HG02884 (cell line): ENCODE results near the gene OOSP2.
"Not testable (repeated sequence)": the region's sequence is repeated elsewhere in the genome, so short reads cannot be mapped to it uniquely, and the experiment has no call there.

ENCODE experiments used
- ATAC-seq: cut with Tn5 transposase; IDR thresholded peaks from one replicate; pipeline ENCODE4 v1.9.1; 2021; ENCODE audit warnings: mild to moderate bottlenecking, moderate library complexity; ENCODE audit not compliant: unreplicated experiment

The OOSP2 gene, protein sequence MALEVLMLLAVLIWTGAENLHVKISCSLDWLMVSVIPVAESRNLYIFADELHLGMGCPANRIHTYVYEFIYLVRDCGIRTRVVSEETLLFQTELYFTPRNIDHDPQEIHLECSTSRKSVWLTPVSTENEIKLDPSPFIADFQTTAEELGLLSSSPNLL

GRCh38 chr11:60040109-60040508 is at the start of gene OOSP2:
Gene OOSP2 (plus strand): TSS chr11:60040409. CDS start chr11:60040460, 51 bp downstream.
- ATAC-seq: no peak

- no peak for ATAC-seq
Observed at GRCh38 chr11:59990421-59990820, 49.8 kb upstream of the OOSP2 start.

- no peak for ATAC-seq
Observed at GRCh38 chr11:59992425-59992824, 47.8 kb upstream of the OOSP2 start.

GRCh38 chr11:59997800-59998199 is 42.4 kb upstream of the OOSP2 start:
- ATAC-seq: no peak

- ATAC-seq: no peak
Observed at GRCh38 chr11:59999691-60000090, 40.5 kb upstream of the OOSP2 start.

DNA sequence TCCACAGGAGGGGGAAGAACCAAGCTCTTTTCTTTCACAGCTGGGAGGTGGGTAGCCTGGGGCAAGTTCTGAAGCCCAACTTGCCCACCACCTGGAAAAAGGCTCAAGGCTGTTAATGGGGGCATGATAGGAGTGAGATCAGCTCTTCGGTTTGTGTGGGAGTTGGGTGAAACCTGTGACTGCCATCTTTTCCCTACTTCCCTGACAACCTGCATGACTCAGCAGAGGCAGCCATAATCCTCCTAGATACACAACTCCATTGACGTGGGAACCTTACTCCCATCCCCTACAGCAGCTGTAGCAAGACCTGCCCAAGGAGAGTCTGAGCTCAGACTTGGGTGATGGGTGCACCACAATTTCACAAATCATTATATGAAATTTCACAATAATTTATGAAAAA is 36.5 kb upstream of the OOSP2 start:
- no peak for ATAC-seq

DNA sequence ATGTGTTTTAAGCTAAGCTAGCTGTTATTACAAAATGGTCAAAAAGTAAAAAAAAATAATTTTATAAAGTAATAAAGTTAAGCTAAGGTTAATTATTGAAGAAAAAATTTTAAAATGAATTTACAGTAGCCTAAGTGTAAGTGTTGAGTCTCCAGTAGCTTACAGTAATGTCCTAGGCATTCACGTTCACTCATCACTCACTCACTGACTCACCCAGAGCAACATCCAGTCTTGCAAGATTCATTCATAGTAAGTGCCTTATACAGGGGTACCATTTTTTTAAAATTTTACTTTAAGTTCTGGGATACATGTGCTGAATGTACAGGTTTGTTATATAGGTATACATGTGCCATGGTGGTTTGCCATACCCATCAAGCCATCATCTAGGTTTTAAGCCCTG is 34.8 kb upstream of the OOSP2 start:
- ATAC-seq: no peak

GRCh38 chr11:60016881-60017280 is 23.3 kb upstream of the OOSP2 start, which contains the start of gene OOSP4B:
Gene OOSP4B (plus strand): TSS chr11:60017181.
- no peak for ATAC-seq

- ATAC-seq: no peak
Observed at GRCh38 chr11:60018058-60018457, 22.2 kb upstream of the OOSP2 start.

- ATAC-seq: not testable (repeated sequence)
Observed at GRCh38 chr11:60020376-60020775, 19.8 kb upstream of the OOSP2 start.

GRCh38 chr11:60029015-60029632 is 11.1 kb upstream of the OOSP2 start:
- no peak for ATAC-seq

GRCh38 chr11:60050422-60050821 is 10.2 kb downstream of the OOSP2 start:
- ATAC-seq: not testable (repeated sequence)

GRCh38 chr11:60050839-60051238 is 10.6 kb downstream of the OOSP2 start:
- not testable (repeated sequence) for ATAC-seq

- ATAC-seq: no peak
Observed at GRCh38 chr11:60056349-60056969, 16.2 kb downstream of the OOSP2 start, which contains the start of gene MS4A3. Gene MS4A3 (plus strand): TSS chr11:60056665. CDS start chr11:60061161, 4,496 bp downstream.

GRCh38 chr11:60059052-60059451 is 18.8 kb downstream of the OOSP2 start:
- no peak for ATAC-seq

DNA sequence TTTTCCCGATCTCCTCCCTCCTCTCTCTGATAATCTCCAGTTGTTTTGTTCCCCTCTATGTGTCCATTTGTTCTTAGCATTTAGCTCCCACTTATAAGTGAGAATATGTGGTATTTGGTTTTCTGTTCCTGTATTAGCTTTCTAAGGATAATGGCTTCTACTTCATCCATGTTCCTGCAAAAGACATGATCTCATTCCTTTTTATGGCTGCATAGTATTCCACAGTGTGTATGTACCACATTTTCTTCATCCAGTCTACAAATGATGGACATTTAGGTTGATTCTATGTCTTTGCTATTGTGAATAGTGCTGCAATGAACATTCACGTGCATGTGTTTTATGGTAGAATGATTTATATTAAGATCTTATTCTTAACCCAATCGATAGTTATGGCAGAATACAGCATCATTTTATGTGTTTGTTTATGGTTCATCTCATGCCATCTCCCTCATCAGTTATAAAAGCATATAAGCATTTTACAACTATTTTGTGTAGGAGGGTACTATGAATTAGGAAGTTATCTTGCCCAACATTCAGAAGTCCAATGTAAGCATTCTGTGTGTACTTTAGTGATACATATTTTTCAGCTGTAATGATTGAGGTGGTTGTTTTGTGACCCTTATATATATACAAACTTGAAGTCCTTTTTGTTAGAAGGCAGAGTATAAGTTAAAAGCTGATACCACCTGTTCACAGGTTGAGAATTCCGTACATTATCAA is 19.5 kb downstream of the OOSP2 start:
- no peak for ATAC-seq

GRCh38 chr11:60064111-60064510 is 23.9 kb downstream of the OOSP2 start:
- no peak for ATAC-seq

DNA sequence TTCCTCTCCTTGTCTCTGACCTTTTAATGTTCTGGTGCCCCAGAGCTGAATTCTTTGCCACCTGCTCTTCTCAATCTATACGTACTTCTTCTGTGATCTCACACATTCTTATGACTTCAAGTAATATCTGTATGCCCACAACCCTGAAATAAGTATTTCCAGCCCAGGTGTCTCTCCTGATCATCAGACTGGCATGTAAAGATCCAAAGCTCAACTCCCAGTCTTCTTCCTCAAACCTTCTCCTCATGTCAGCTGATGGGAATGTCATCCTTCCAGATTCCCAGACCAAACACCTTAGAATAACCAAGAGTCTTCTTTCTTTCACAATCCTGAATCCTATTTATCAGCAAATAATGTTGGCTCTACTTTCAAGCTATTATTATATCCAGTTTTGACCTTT is 25.6 kb downstream of the OOSP2 start:
- no peak for ATAC-seq

DNA sequence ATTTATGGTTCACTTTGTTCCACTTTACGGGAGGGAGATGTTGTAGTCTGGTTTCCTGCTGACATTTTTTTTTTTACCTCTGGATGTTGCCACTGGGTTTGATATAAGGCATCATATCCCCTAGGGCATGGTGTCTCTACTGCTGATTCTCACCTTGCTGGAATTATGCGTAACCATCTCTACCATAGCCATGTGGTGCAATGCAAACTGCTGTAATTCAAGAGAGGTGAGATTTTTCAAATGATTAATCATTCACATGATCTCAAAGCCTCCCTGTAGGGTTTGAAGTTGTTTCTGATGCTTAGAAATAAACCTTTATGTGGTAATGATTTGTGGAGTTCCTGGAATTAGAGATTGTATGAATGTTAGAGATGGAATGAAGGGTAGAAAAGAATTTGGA is 29.2 kb downstream of the OOSP2 start:
- no peak for ATAC-seq

DNA sequence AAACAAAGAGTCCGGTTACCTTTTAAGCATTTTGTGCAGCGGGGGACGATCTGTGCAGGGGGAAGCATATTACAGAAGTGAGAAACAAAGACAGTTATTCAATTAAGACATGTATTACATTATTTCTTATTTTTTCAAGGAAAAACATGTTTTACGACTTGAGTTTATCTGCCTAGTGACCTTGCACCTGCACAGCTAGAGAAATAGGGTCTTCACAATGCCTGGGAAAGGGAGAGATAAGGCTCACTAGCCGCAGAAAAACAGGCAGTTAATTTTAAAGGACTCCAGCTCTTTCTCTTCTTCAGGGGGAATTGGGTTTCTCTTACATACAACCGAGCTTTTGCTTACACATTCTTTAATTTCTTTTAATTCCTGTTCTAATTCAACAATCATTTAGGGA is 31.4 kb downstream of the OOSP2 start:
- ATAC-seq: not testable (repeated sequence)

- no peak for ATAC-seq
Observed at GRCh38 chr11:60077216-60077817, 37.1 kb downstream of the OOSP2 start.
